ENCODE results near the gene SFN. TPM values are rescaled to one million over a fixed set of nuclear protein-coding genes. Genes with fewer than 3 reads are reported as not detected.

SFN gene
- total and polyA plus RNA-seq, 2 donors (not counting 1 experiment from before 2014, with no cell fraction given): 0.09 to 0.34 TPM

DNA sequence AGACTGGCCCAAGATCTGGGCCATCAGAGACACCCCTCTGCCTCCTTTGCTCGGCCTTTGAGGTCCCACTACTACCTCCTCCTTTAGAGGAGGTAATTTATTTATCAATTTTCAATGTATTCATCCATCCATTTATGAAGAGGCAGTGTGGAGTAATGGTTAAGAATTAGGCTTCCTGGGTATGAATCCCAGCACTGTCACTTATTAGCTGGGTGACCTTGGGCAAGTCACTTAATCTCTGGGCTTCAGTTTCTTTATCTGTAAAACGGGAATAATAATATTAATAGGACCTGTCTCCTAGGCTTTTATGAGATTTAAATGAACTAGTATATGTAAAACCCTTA, 49.2 kb downstream of the SFN start:
- WGBS (ENCODE audit: insufficient coverage): no CpG with 5 or more reads among the region's 2 CpGs
- Histone ChIP-seq H3K79me2 (ENCODE audit: control insufficient read depth, insufficient read depth, low read length) (no peaks in the 10 kb centered on the region), H3K9me3 (ENCODE audit: control extremely low read depth in 1 of 3, control insufficient read depth in 2 of 3, insufficient read depth in 1 of 3, low read length in 2 of 3) (no peaks in the 10 kb centered on the region), H3K27ac (ENCODE audit: low read length in 2 of 2) (no peak overlapping the region), H3K36me3 (replicated peaks in 1 of 2; ENCODE audit: control extremely low read depth in 1 of 2, control insufficient read depth in 1 of 2, extremely low read depth in 1 of 2, insufficient read depth in 2 of 2, low read length in 1 of 2) (no peaks in the 10 kb centered on the region), H3K4me1 (ENCODE audit: control insufficient read depth in 2 of 2, insufficient read depth in 2 of 2, low read length in 2 of 2) (no peaks in the 10 kb centered on the region), H4K20me1 (ENCODE audit: control insufficient read depth, insufficient read depth, low read length, poor library complexity, severe bottlenecking) (no peaks in the 10 kb centered on the region), H3K27me3 (replicated peaks in 1 of 4; ENCODE audit: control extremely low read depth in 1 of 4, control insufficient read depth in 3 of 4, insufficient read depth in 4 of 4, low read length in 3 of 4) (no peaks in the 10 kb centered on the region), H3K4me3 (ENCODE audit: control extremely low read depth in 1 of 5, extremely low read depth in 1 of 5, insufficient read depth in 1 of 5, low read depth in 2 of 5, low read length in 4 of 5) (no peak overlapping the region), H3K9ac (ENCODE audit: low read length) (no peak overlapping the region), H2AFZ (ENCODE audit: insufficient read depth, low read depth, low read length, poor library complexity, severe bottlenecking) (no peak overlapping the region), H3K4me2 (replicated peaks; ENCODE audit: low read depth, low read length, poor library complexity, severe bottlenecking) (no peak overlapping the region)
- peaks cover 8% of the 10 kb centered on the region for H3K27me3 Mint-ChIP-seq
- H3K4me3 Mint-ChIP-seq: no peak overlapping the region
- CTCF ChIA-PET: no interaction called here
- no peak overlapping the region for H3K27ac Mint-ChIP-seq
- ATAC-seq (ENCODE audit: low read depth) (no peak), DNase-seq (no peak)
- TF ChIP-seq, protein P1, sequence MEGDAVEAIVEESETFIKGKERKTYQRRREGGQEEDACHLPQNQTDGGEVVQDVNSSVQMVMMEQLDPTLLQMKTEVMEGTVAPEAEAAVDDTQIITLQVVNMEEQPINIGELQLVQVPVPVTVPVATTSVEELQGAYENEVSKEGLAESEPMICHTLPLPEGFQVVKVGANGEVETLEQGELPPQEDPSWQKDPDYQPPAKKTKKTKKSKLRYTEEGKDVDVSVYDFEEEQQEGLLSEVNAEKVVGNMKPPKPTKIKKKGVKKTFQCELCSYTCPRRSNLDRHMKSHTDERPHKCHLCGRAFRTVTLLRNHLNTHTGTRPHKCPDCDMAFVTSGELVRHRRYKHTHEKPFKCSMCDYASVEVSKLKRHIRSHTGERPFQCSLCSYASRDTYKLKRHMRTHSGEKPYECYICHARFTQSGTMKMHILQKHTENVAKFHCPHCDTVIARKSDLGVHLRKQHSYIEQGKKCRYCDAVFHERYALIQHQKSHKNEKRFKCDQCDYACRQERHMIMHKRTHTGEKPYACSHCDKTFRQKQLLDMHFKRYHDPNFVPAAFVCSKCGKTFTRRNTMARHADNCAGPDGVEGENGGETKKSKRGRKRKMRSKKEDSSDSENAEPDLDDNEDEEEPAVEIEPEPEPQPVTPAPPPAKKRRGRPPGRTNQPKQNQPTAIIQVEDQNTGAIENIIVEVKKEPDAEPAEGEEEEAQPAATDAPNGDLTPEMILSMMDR (IDR thresholded peaks at IDR 0.05): no peak
- TF ChIP-seq EZH2 (IDR thresholded peaks at IDR 0.05; ENCODE audit: borderline replicate concordance, insufficient read depth, low read depth, low read length, poor library complexity, severe bottlenecking): no peak
- no peaks in the 10 kb centered on the region for H3K9me3 Mint-ChIP-seq (ENCODE audit: insufficient read depth)
- POLR2A ChIA-PET: no interaction called here
- no peaks in the 10 kb centered on the region for H3K4me1 Mint-ChIP-seq
- intact Hi-C loops (cut with micrococcal nuclease): no loop called here

GRCh38 chr1:26913389-26913753, 50.4 kb downstream of the SFN start:
- no peak overlapping the region for H3K27ac ChIP-seq (ENCODE audit: low read length in 2 of 2)
- H3K27ac Mint-ChIP-seq: no peak overlapping the region
- WGBS (ENCODE audit: insufficient coverage): 86% methylated on average over 5 of the region's 5 CpGs
- H3K27me3 Mint-ChIP-seq: peaks cover 5% of the 10 kb centered on the region
- H3K4me3 ChIP-seq (ENCODE audit: control extremely low read depth in 1 of 5, extremely low read depth in 1 of 5, insufficient read depth in 1 of 5, low read depth in 2 of 5, low read length in 4 of 5): no peak overlapping the region
- H3K4me1 Mint-ChIP-seq: no peaks in the 10 kb centered on the region
- no peak overlapping the region for H2AFZ ChIP-seq (ENCODE audit: insufficient read depth, low read depth, low read length, poor library complexity, severe bottlenecking)
- no peaks in the 10 kb centered on the region for H3K9me3 Mint-ChIP-seq (ENCODE audit: insufficient read depth)
- no peaks in the 10 kb centered on the region for H3K27me3 ChIP-seq (replicated peaks in 1 of 4; ENCODE audit: control extremely low read depth in 1 of 4, control insufficient read depth in 3 of 4, insufficient read depth in 4 of 4, low read length in 3 of 4)
- no peaks in the 10 kb centered on the region for H3K36me3 ChIP-seq (replicated peaks in 1 of 2; ENCODE audit: control extremely low read depth in 1 of 2, control insufficient read depth in 1 of 2, extremely low read depth in 1 of 2, insufficient read depth in 2 of 2, low read length in 1 of 2)
- no peaks in the 10 kb centered on the region for H3K79me2 ChIP-seq (ENCODE audit: control insufficient read depth, insufficient read depth, low read length)
- no peak for TF ChIP-seq EZH2 (IDR thresholded peaks at IDR 0.05; ENCODE audit: borderline replicate concordance, insufficient read depth, low read depth, low read length, poor library complexity, severe bottlenecking)
- TF ChIP-seq, protein P1 (IDR thresholded peaks at IDR 0.05): no peak
- no peak overlapping the region for H3K4me3 Mint-ChIP-seq
- ATAC-seq (ENCODE audit: low read depth) (no peak), DNase-seq (no peak)
- intact Hi-C loops (cut with micrococcal nuclease): no loop called here
- H3K9me3 ChIP-seq (ENCODE audit: control extremely low read depth in 1 of 3, control insufficient read depth in 2 of 3, insufficient read depth in 1 of 3, low read length in 2 of 3): no peaks in the 10 kb centered on the region
- POLR2A ChIA-PET: no interaction called here
- H3K9ac ChIP-seq (ENCODE audit: low read length): no peak overlapping the region
- H3K4me2 ChIP-seq (replicated peaks; ENCODE audit: low read depth, low read length, poor library complexity, severe bottlenecking): no peak overlapping the region
- H3K4me1 ChIP-seq (ENCODE audit: control insufficient read depth in 2 of 2, insufficient read depth in 2 of 2, low read length in 2 of 2): no peaks in the 10 kb centered on the region
- CTCF ChIA-PET: no interaction called here
- no peaks in the 10 kb centered on the region for H4K20me1 ChIP-seq (ENCODE audit: control insufficient read depth, insufficient read depth, low read length, poor library complexity, severe bottlenecking)

Small RNA genes lying within 50 kb of the gene (small RNA-seq; reads per million reads assigned to genes)
- not detected for gene RN7SL165P (ENCODE audit: insufficient read length, low read depth, low replicate concordance)

Other genes starting within 250 kb of the SFN start
- 150 and 152 TPM in 2 replicates for gene ARID1A, start 167.1 kb upstream of the SFN start, total RNA-seq
- gene ARID1A, start 167.1 kb upstream of the SFN start, polyA plus RNA-seq: 80.7 and 98.2 TPM in 2 replicates
- 16.1 and 17.4 TPM in 2 replicates for gene PIGV, start 75.2 kb upstream of the SFN start, total RNA-seq
- 8.0 and 9.2 TPM in 2 replicates for gene PIGV, start 75.2 kb upstream of the SFN start, polyA plus RNA-seq
- gene ZDHHC18, start 36.5 kb upstream of the SFN start, total RNA-seq: 25.8 and 28.2 TPM in 2 replicates
- gene ZDHHC18, start 36.5 kb upstream of the SFN start, polyA plus RNA-seq: 25.8 and 30.8 TPM in 2 replicates
- 40.7 and 43.5 TPM in 2 replicates for gene GPN2, start 27.1 kb downstream of the SFN start, total RNA-seq
- 12.6 and 15.2 TPM in 2 replicates for gene GPN2, start 27.1 kb downstream of the SFN start, polyA plus RNA-seq
- gene GPATCH3, start 37.3 kb downstream of the SFN start, total RNA-seq: 21.9 and 28.6 TPM in 2 replicates
- gene GPATCH3, start 37.3 kb downstream of the SFN start, polyA plus RNA-seq: 9.2 and 12.0 TPM in 2 replicates
- not detected in 2 replicates for gene NR0B2, start 50.8 kb downstream of the SFN start, total RNA-seq
- not detected in 2 replicates for gene NR0B2, start 50.8 kb downstream of the SFN start, polyA plus RNA-seq
- 45.3 and 50.1 TPM in 2 replicates for gene NUDC, start 58.6 kb downstream of the SFN start, total RNA-seq
- 28.3 and 40.6 TPM in 2 replicates for gene NUDC, start 58.6 kb downstream of the SFN start, polyA plus RNA-seq
- 0.74 and 1.4 TPM in 2 replicates for gene KDF1, start 97.3 kb downstream of the SFN start, total RNA-seq
- 1.3 and 2.6 TPM in 2 replicates for gene KDF1, start 97.3 kb downstream of the SFN start, polyA plus RNA-seq
- 2.1 and 2.3 TPM in 2 replicates for gene TRNP1, start 130.5 kb downstream of the SFN start, total RNA-seq
- 0.06 and 0.54 TPM in 2 replicates for gene TRNP1, start 130.5 kb downstream of the SFN start, polyA plus RNA-seq
- 0.20 TPM in 1 of 2 replicates, not detected in the other for gene TENT5B, start 149.7 kb downstream of the SFN start, total RNA-seq
- 0.07 TPM in 2 replicates for gene TENT5B, start 149.7 kb downstream of the SFN start, polyA plus RNA-seq